Coronary artery (tissue), 2 donors: ENCODE results near the gene RDH14.
A peak's percentile ranks its signal among the peaks of the same experiment; 100 is the strongest.

Experiments
- DNase-seq: peaks from one replicate; pipeline ENCODE4 v3.0.0-alpha.2; 2017; ENCODE audit warnings: low spot score
- H3K27ac ChIP-seq, 2 donors: fragments of 200-600 bp; sonication (generic); one replicate each; pipeline ENCODE4 v1.5.1; 2016 to 2019
- H3K4me3 ChIP-seq: fragments of 200-600 bp; sonication (generic); 2 replicates; pipeline ENCODE4 v1.5.1; 2016; ENCODE audit warnings: mild to moderate bottlenecking, moderate library complexity
- CTCF ChIP-seq: fragments of 200-600 bp; sonication (generic); IDR thresholded peaks from one replicate; pipeline ENCODE4 v1.5.1; 2019; ENCODE audit warnings: antibody characterized with exemption

RDH14 gene

GRCh38 chr2:18578033-18578432 lies 17.6 kb upstream of the RDH14 start:
- no peak for DNase-seq
- TF ChIP-seq CTCF = no peak

GRCh38 chr2:18566145-18566769 lies 5.8 kb upstream of the RDH14 start:
- no peak for TF ChIP-seq CTCF
- Histone ChIP-seq H3K4me3 (no peak overlapping the region), H3K27ac (no peak overlapping the region)
- no peak for DNase-seq

More at GRCh38 chr2:18578033-18578432, 17.6 kb upstream of the RDH14 start:
- no peak overlapping the region for H3K4me3 ChIP-seq
- H3K27ac ChIP-seq = no peak overlapping the region

DNA sequence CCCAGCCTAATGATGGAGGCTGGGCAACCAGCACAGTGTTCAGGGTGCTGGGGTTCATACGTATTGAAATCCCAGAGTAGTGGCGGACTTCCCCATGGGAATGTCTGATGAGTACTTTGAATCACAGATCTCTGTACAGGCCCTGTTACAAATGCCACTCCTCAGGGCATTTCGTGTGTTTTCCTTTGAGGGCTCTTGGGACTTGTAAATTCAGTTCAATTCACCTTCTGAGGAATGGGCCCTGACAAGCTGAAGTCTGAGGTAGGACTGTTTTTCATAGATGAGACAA lies 288 bp upstream of the RDH14 start:
- no peak for DNase-seq
- H3K27ac ChIP-seq = peak overlapping the region; percentile 99
- no peak for TF ChIP-seq CTCF
- H3K4me3 ChIP-seq = peak overlapping the region; percentile 98

- peak overlapping the region; percentile 99 for H3K27ac ChIP-seq
- H3K4me3 ChIP-seq = peak overlapping the region; percentile 98
- TF ChIP-seq CTCF = no peak
- DNase-seq = no peak
Observed at GRCh38 chr2:18559531-18560030, 872 bp downstream of the RDH14 start.

GRCh38 chr2:18558458-18558857 lies 2.0 kb downstream of the RDH14 start:
- H3K27ac ChIP-seq = peak overlapping the region; percentile 99

DNA sequence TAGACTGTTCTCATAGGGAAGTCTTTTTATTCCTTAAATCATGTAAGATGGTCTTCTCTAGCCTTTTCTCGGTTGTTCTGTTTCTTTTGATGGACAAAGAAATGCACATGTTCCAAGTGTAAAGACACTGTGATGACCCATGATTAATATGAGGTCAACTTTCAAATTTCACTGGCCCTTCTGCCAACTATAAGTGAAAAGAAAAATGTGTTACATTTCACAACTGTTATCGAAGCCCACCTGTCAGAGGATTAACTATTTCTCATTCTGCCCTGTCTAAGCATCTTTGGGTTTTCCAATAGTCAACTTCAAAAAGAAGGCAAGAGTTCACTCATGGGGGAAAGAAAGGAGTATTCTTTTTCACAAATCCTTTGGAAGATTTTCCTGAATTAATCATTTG lies 3.3 kb downstream of the RDH14 start:
- DNase-seq = no peak
- H3K27ac ChIP-seq = no peak overlapping the region
- TF ChIP-seq CTCF = no peak
- H3K4me3 ChIP-seq = peak overlapping the region; percentile 10

More at GRCh38 chr2:18558458-18558857, 2.0 kb downstream of the RDH14 start:
- peak overlapping the region; percentile 41 for H3K4me3 ChIP-seq
- no peak for TF ChIP-seq CTCF
- no peak for DNase-seq

DNA sequence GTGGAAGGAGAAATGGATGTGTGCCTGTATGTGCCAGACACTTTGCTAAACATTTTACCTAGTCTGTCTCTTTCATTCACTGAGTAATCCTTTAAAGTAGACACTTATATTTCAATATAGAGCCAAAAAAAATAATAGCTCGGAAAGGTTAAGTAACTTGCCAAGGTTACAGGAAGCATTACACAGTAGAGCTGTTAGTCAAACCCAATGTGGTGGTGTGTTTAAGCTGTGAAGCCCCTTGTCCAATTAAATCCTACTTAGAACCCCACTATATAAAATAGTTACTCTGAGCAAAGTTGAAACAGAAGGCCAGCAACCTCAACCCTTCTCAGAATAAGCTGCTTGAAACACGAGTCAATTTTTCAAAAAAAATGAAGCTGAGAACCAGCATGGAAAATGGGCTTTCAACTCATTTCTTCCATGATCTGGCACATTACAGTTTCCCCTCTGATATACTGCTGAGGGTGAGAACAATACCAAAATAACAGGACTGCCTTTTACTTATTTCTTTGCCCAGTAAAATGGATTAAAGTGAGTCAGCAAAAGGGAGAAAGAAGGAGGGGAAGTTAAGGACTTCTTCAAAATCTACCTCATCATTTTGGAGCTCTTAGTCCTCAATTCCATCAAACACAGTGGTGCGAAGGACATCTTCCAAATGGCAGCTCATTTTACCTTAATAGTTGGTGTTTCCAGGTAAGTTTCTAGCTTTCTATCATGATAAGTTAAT lies 7.9 kb downstream of the RDH14 start:
- no peak for DNase-seq
- no peak for TF ChIP-seq CTCF
- Histone ChIP-seq H3K4me3 (no peak overlapping the region), H3K27ac (no peak overlapping the region)
